GM12891 (cell line): Measurements from ENCODE around the gene LARP4B.

Source experiments
- POLR2A ChIP-seq: IDR thresholded peaks from 2 replicates; pipeline ENCODE4 v1.6.1; 2011; ENCODE audit warnings: low read depth, low read length, control low read depth
- TAF1 ChIP-seq: IDR thresholded peaks from 2 replicates; pipeline ENCODE4 v1.6.1; 2011; ENCODE audit warnings: low read depth, low read length, control low read depth

DNA sequence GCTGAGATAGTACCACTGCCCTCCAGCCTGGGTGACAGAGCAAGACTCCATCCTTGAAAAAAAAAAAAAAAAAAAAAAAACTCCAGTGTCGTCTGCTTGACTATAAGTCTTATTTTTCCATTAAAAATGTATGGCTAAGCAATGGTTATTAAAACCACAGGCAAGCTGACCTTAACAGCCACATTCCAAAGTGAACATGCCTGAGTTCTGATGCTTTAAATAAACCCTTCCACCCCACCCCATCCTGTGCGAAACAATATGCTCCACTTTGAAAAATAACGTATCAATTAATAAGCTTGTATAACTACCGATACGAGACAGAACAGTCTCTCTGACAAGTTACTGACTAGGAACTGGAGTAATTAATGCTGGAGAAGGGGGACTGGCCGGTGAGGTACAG is 63.7 kb downstream of the LARP4B start:
- TF ChIP-seq POLR2A (no peak), TAF1 (no peak)
